GM18867 (cell line): ENCODE data around the gene RGS6.

Experiments
- ATAC-seq: cut with Tn5 transposase; IDR thresholded peaks from one replicate; pipeline ENCODE4 v1.9.1; 2021; ENCODE audit warnings: mild to moderate bottlenecking, moderate library complexity; ENCODE audit not compliant: unreplicated experiment

RGS6 gene

DNA sequence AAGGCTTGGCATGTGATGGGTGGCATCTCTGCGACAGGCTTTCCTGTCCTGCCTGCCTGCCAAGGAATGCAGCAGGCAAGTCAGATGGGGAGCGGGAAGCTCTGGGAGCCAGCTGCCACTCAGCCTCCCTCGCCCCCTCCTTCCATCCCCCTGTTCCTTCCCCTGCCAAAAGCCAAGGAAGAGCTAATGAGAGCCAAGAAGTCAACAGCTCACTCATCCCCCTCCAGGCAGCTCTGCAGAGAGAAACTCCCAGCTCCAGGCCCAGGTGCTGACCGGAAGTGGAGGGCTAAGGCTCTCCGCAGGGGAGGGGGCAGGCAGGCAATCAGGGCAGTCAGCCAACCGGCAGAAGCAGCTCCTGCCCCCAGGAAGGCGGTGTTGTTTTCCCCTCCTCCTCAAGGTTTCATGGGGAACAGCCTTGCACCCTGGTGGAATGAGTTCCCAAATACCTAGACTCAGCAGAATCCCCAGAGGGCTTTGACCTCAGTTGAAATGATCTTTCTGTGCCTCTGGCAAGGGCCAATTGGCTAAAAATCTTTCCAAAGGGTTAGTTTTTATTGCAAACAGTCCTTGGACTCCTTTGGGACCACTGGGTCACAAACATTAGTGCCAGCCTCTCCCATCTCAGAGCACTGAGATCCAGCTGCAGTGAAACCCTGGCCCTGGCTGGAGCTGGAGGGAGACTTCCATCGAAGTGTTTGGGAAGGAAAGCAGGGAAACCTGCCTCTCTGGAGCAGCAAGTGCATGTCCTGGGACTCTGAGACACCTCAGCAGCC is 612.6 kb downstream of the RGS6 start:
- no peak for ATAC-seq

DNA sequence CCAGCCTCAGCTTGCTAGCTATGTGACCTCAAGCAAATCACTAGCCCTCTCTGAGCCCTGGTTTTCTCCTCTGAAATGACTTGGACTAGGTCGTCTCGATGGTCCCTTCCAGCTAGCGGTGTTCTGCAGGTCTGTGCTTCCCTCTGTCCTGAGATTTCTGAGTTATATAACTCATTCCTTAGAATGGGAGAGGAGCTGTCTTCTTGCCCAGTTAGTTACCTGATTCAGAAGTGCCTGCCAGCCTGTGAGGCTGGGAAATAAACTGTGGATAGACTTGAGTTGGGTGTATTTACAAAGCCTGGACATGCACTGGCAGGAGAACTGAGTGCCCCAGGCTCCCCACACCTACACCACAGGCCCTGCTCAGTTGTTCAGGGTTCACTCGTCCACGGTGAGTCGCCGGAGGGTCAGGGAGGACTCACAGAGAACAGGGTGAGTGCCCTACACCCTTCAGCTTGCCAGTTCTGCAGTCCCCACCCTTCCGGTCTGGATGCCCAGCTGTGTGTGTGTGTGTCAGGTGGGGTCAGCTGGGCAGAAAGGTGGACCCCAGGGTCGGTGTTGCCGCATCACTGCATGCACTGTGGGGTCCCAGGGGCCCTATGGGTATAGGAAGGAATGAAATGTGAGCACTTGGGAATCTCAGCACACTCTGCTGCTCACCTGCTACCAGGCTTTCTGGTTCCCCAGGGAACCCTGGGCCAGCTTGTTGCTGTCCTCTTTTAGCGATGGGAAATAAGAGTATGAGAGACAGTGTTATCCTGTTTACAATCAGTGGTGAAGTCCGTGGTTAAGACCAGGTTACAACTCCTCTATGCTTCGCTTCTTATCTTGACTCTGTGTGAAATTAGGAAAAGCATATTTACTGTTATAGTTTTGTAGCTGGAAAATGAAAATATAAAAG is 613.4 kb downstream of the RGS6 start:
- no peak for ATAC-seq

DNA sequence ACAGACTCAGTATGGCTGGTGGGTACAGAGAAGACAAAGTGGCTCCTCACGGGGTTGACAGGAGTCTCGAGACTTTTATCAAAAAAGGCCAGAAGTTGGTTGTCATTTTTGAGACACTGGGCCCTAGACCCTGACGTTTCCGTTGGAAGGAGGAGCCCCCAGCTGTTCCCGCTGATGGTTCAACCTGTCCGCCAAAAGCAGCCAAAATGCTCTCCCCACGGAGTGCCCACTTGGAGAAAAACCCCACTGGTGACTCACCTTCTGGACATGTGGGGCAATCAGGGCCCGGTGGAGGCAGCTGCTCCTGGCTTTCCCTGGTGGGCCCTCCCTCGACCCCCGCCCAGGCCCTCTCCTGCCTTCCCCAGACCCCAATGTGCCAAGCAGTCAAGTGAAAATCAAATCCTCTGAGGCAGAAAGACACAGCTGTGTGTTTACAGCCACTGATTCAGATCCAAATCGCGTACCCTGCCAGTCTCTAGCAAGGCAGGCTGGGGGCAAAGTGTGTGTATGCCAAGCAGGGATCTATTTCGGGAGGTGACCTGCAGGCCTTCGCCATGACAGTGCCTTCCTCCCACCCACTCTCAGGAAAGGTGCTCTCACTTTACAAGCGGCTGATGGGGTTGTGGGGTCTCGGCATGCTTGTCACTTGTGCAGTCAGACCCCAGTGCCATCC is 614.3 kb downstream of the RGS6 start:
- ATAC-seq, result no peak

DNA sequence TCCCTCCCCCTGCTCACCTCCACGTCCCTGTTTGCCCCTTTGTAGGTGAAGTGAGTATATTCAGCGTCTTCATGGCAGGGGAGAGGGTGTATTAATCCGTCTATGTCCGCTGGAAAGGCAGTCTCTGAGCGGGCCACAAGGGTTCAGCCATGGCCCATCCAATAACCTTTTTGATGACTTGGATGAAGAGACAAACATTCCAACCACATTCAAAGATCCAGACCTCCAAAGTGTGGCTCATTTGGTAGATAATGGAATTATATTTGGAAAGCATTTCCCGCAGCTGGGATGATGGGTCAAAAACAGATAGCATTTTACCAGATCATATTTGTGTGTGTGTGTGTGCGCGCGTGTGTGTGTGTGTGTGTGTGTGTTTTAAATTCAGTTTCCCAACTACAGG is 615.8 kb downstream of the RGS6 start:
- ATAC-seq, result no peak

DNA sequence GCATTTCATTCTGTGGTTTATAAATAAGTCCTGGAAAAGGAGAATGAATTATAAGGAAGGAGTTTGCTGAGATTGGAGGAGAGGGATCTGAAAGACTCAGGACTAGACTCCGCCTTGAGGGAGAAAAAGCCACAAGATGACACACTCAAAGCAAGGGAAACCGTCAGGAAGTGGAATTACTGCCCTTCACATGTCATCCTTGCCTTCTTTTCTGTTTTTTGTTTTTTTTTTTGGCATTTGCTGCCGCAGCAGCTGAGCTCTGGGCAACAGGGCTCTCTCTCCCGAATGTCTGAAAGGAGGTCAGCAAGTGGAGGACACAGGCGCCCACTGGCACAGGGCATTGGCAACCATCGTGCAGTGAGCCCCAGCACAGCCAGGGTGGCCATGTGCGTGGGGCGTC is 616.8 kb downstream of the RGS6 start:
- ATAC-seq, result no peak

DNA sequence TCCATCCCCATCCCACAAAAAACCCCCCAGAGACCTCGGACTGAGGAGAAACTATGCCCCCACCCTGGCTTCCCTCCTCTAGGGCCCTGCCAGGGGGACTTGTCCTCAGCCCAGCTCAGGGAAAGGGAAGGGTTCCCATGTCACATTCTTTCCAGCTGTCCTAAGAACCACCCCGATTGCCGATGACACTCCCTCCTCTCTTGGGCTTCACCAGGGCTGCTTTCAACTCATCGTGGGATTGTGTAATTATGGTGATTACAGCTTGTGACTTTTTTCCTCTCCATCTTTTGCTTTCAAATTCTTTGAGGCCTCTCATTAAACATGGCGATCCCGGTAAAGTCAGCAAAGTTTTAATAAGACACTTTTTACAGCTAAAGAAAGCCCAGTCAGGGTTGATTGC is 617.6 kb downstream of the RGS6 start:
- ATAC-seq, result no peak

DNA sequence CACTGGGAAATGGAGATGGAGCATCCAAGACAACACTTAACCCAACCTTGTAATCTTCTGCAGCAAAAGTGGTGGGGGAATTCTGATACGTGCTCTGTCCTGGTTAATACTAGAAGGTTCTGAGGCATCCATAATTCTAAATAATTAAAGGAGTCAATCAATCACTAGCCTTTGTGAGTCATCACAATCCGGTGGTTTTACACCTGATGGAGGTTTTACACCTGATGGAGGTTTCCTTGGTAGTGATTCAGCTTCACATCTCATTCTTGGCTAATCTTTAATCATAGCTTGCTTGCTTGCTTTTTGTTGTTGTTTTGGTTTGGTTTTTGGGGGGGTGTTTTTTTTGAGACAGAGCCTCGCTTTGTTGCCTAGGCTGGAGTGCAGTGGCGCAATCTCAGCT is 618.3 kb downstream of the RGS6 start:
- no peak for ATAC-seq

DNA sequence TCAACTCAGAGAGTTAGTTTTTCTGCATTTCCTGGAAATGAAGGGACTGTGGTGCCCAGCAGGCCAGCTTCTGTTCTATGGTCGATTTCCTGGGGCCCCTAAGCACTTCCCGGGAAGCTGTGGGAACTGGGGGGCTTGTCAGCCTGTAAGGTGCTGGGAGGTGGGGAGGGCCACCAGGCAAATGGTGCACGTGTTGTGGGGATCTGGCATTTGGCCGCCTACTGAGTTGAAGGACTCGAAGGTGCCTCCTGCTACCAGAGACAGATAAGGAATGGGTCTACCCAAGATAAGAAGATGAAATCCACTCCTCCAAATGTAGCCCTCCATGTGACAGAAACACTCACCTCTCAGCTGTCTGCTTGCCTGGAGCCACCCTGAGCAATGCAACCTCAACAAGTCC is 620.0 kb downstream of the RGS6 start:
- no peak for ATAC-seq

DNA sequence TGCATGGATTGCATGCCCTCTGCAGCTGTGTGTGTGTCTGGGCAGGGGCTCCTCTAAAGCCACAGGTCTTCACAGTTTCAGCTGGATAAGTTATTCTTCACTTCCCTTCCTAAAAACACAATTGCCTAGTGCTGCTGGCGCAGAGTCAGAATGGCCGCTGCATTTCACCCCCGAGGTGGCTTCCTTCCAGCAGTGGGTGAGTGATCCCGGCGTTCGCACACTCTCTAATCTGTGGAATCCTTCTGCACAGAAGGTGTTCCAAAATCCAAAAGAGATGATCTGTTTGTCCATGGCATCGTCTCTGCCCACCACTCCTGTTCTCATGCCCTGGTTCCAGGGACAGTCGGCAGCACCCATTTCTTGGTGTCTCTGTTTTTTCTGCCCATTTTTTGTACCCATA is 620.9 kb downstream of the RGS6 start:
- ATAC-seq, result no peak

DNA sequence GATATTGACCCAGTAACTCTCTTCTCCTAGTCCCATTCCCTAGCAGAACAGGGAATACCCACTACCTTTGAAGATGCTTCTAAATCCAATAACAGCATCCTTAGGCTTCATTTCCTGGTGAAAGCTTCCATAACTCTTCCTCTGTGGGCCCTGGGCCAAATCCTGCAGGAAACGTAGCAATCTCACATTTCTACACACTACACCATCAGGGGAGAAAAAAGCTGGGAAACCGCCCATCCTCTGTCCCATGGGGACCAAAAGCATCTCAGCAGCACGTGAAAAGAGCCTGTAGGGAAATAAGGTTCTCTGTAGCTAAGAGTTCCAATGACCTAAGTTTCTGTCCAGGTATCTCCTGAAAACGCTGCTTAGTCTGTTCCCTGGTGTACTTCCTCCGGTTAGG is 621.4 kb downstream of the RGS6 start:
- ATAC-seq, result no peak

DNA sequence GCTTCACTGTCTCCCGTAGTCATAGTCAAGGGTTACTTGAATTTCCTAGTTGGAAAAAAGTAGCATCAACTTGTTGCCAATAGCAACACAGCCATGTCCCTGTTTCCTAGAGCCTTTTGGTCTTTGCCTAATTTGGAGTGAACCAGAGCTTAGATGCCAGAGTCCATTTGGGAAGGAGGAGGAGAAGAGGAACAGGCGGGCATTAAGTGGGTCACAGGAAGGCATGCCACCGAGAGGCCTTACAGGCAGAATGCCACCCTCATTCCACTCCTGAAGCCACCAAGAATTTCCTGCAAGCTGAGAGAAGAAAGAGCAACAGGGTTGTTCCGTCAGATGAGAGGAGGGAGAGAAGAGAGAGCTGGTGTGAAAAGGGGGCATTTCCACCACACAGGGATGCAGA is 622.2 kb downstream of the RGS6 start:
- ATAC-seq, result no peak

DNA sequence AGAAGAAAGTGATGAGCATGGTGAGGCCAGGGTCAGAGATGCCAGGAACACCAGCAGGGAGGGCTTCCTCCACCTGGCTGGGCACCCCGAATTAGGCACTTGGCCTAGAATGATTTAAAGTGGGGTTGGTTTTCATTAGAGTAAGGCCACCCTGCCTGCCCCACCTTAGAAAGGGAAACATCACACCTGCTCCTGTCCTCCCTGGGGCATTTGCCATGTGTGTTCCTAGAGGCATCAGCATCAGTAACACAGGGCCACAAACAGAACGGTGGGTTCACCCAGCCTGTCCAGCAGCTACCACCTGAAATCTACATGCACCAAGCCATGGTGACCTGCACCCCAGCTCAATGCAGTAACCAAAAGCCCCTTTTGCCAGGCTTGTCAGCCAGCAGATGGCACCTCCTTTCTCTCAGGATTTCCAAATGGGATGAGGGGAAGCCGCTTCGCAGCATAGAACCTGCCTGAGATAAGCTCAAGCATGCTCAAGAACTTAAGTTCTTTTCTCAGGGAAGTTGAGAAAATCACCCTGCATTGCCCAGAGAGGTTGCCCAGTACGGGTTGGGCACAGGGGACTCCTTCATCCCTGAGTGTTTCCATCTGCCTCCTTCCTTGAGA is 622.9 kb downstream of the RGS6 start:
- ATAC-seq, result no peak

DNA sequence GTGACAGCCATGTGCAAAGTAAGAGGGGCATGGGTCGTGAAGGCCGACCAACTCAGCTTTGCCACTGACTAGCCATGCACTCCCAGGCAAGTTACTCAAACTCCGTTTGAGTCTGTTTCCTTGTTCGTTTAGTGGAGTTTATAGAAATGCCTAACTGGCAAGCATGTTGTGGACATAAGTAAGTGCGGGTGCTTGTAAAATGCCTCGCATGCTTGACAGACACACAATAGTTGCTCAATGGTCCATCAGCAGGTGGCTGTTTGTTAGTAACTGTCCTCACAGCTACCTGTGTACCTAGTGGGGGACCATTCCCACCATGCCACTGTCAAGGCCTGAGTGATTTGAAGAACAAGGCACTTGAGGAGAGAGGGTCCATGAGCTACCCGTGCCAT is 623.4 kb downstream of the RGS6 start:
- ATAC-seq, result no peak

DNA sequence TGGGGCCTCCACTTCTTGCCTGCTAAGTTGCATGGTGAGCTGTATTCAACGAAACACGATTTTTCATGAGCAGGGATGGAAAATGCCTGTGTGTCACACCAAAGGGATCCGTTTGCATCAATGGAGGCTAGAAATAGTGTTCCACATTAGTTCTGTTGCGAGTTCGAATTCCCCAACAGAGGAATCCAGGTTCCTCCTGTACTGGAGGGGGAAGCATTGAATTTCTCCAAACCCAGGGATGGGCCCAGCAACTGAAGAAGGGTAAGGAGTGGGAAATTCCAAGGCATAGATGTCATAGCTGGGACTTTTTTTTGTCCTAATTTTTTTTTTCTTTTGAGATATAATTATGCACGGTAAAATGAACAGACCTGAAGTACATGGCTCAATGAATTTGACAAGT is 625.4 kb downstream of the RGS6 start:
- ATAC-seq, result no peak

DNA sequence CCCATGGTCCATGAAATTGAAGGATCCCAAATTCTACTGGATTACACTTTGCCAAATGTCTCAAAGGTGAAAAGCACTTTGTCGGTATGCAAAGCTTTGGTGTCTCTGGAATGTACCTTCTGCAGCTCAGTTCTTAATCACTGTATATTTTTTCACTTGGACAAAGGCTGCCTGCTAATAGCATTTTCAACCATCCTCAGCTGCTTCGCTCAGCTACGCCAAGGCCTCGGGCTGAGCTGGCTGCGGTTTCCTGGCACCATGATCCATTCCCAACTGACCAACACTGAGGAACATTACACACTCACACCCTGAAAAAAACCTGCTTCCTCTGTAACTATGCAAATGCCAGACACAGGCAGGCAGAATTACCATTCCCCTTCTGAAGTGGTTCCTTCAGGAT is 626.5 kb downstream of the RGS6 start:
- no peak for ATAC-seq

DNA sequence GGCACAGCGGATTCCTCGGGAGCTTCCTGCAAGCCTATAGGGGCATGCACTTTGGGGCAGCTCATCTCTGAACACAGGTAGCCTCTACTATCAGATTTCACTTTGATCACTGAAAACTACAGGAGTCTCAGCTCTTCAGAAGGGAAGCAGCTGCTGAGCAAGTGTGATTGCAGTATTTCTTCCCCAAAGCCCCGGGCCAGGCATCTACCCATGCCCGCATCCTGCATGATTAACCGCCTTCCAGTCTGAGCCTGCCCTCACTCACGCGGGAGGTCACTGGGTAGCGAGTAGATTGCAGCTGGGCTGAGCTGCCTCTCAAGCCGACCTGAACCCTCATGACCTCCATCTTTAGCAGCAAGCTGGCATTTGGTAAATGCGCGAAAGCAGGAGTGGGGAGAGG is 627.0 kb downstream of the RGS6 start:
- ATAC-seq, result no peak

DNA sequence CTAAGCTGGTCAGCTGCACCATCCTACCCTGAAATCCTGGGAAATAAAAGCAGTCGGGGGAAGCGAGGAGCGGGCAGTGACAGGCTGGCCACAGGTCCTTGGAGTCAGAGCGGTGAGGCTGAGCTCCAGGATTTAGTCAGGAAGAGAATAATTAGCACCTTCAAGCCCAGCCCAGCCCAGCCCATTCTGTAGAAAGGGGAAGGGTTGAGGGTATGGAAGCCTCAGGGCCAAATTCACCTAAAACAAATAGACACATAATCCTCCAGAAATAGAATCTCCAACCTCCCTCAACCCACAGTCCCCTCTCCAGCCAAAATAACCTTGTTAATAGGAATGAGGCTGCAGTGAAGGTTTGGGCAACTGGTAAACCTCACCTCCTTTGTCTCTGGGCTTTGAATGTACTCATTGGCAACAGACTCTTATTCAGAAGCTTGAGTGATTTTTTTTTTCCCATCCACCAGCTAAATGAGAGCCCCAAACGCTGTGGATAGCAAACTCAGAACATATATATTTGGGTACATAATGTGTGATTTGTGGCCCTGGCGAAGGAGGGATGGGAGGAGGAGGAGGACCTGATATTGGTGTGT is 627.5 kb downstream of the RGS6 start:
- ATAC-seq, result no peak

DNA sequence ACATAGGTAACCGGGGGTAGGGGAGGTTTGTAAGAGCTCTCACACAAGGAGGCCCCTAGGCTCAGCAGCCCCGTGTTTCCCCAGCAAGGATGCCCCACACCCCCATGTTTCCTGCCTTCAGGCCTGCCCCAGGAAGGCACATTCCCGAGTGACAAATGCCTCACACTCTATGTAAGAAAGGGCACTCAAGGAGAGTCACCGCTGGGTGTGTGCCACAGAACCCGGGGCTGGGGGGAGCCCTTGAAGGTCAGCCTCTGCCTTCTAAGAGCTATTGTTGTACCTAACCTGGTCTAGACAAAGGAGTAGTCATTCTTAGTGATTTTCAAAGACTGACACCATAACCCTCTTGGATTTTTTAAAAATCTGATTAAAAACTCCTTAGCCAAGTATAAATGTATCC is 628.1 kb downstream of the RGS6 start:
- ATAC-seq, result no peak

DNA sequence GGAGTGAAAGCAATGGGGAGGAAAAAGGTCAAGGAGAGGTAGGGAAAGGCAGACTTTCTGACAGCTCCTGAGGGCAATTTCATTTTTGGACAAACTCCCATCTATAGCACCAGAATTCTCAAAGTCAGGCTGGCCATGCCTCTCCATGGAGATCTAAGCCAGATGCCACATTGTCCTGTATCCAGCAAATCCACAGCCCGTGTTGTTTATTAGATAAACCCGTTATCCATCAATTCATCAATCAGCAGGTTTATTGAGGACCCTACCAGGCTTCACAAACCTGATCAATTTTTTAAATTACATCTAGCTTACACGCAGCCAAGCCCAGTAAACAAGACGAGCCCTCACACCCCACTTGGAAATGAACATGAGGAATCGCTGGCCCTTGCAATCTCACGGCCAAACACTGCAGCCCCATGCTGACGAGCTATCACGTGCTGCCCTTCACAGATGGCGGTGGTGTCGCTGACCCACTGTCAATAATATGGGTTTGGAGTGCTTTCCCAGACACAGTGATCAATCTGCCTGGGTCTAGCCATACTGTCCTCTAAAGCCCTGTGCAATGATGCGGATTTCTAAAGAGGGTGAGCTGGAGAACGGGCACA is 628.8 kb downstream of the RGS6 start:
- no peak for ATAC-seq

DNA sequence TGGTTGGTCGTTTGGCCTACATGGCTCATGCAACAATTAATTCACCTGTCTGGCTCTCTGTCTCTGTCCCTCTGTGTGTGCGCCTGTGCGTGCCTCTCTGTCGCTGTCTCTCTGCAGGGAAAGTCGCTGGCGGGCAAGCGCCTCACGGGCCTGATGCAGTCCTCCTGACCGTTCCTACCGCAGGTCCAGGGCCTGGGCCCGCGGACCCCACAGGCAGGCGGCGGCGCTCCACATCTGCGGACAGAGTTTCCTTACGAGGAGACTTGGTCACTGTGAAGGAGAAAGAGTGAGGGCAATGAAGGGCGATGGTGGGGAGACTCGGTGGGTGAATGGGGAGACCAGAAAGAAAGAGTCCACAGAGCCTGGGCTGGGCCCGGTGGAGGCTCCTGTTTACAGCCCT is 630.1 kb downstream of the RGS6 start:
- no peak for ATAC-seq

DNA sequence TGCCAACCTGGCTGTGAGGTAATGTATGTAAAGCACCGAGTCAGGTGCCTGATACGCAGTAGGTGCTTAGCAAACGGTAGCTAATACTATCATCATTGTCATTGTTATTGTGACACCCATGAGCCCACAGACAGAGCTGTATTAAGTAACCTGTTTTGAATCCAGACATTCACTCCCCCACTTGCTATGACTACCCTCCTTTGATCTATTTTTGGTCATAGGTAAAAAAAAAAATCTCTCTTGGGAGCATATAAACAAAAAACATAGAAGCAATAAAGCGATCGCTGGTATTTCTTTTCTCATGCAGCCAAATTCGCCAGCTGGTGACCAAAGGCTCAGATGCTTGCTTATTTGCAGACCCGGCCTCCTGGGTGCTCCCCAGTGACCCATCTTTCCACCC is 631.4 kb downstream of the RGS6 start:
- ATAC-seq, result no peak
